ENCODE results near the gene TCP10L. TPM values are rescaled to one million over a fixed set of nuclear protein-coding genes. Genes with fewer than 3 reads are reported as not detected.
A peak's percentile ranks its signal among the peaks of the same experiment; 100 is the strongest.

Gene TCP10L
- total and polyA plus RNA-seq, 2 of the 13 experiments (the other 11 are each of a cell fraction or from before 2014, with no cell fraction given), result 0.90 to 2.4 TPM

GRCh38 chr21:32578107-32578691 is 7.1 kb downstream of the TCP10L start (continued):
- TF ChIP-seq CTCF (CRISPR knock-in tag; IDR thresholded peaks at IDR 0.05) (peak; percentile 68), STAG1 (CRISPR knock-in tag; IDR thresholded peaks at IDR 0.05) (peak; percentile 69), ZNF644 (CRISPR knock-in tag; IDR thresholded peaks at IDR 0.05; ENCODE audit: low read depth) (no peak), ATAD3A (CRISPR knock-in tag; IDR thresholded peaks at IDR 0.05) (no peak), ATF4 (CRISPR knock-in tag; IDR thresholded peaks at IDR 0.05) (no peak), ZNF558 (CRISPR knock-in tag; IDR thresholded peaks at IDR 0.05; ENCODE audit: borderline replicate concordance) (no peak), SOX13 (IDR thresholded peaks at IDR 0.05) (no peak), SOX13 (CRISPR knock-in tag; conservative IDR thresholded peaks at IDR 0.05 in 1 of 2, IDR thresholded peaks at IDR 0.05 in 1 of 2) (no peak), MYC (CRISPR knock-in tag; IDR thresholded peaks at IDR 0.05; ENCODE audit: borderline replicate concordance) (no peak), ZNF773 (CRISPR knock-in tag; IDR thresholded peaks at IDR 0.05; ENCODE audit: borderline replicate concordance) (no peak), ZNF484 (CRISPR knock-in tag; IDR thresholded peaks at IDR 0.05; ENCODE audit: borderline replicate concordance, low read depth) (no peak), ZSCAN9 (CRISPR knock-in tag; IDR thresholded peaks at IDR 0.05; ENCODE audit: borderline replicate concordance) (no peak)

Measured in HepG2 (cell line).